Posterior vena cava (tissue), 2 donors: ENCODE results near the gene ADAMTS9. TPM values are rescaled to one million over a fixed set of nuclear protein-coding genes. Genes with fewer than 3 reads are reported as not detected.
A peak's percentile ranks its signal among the peaks of the same experiment; 100 is the strongest.

ENCODE experiments used
- DNase-seq: peaks from one replicate; pipeline ENCODE4 v3.0.0-alpha.2; 2020; ENCODE audit warnings: low spot score
- intact Hi-C, 2 donors: fragments of 100-400 bp; cut with DNase I; formaldehyde crosslinking; loops; one replicate each; pipeline versions ENCODE4 v1.14.1 to v1.14.2; 2022 to 2023
- total RNA-seq, 2 donors: library from RNA; stranded (reverse); fragmentation: NEBNext Ultra II Directional; extraction: Animal tissue kit (Norgen Biotek cat#: 25700); gene quantifications; one replicate each; pipeline ENCODE4 v1.2.1, GENCODE V29; 2021
- donor health status: DM: yes; HTN: yes; CAD: no.
- donor health status: DM: yes; HTN: yes; CAD: no.

Gene ADAMTS9
- total RNA-seq, 2 donors from 2014 or later, result 82.8 to 105 TPM

DNA sequence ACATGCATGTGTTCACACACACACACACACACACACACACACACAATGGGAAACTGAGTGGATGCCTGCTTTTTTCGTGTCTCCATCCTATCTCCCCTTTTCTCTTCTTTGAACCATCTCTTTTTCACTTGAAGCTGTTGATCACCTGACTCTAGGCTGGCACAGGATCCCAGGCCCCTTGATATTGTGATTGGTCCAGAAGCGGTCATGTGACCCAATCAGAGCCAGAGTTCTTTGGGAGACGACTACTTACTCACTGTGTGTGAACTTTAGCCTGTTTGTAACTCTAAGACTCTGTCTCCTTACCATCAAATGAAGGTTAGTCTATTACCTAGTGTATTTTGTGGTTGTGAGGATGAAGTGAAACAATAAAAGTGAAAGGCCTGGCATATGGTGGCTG is 172.9 kb downstream of the ADAMTS9 start:
- DNase-seq, result no peak
- intact Hi-C loops, result no loop called here

DNA sequence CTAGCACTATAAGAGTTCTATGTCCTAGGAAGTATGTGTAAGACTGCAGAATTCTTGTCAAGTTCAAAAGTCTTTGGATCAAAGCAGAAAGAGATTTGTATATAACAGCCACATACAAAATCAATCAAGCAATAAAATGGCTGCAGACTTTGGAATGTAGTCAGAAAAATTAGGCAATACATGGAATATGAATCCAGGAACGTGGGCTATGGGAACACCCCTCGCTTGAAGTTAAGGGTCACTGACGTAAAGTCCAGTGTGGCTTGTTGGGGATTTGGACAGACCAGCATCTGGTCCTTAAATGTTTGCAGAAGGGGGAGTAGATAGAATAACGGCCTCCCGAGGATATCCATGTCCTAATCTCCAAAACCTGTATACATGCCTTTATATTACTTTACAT is 178.6 kb downstream of the ADAMTS9 start:
- intact Hi-C loops, result no loop called here
- DNase-seq, result no peak

DNA sequence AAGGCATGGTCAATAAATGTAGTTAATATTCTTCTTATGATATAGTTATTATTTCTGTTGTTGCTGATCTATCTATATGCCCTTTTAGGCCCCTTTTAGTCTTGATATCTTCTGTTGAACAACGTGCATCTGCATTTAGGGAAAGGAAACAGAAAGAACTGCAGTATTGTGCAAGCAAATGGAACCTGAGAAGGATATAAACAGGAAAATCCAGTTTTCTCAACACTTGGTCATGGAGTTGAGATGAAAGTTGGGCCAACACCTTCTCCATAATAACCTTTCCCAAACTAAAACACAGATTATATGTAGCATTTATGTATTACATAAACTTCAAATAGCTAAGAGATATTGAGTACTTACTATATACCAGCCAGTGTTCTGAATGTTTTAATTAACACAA is 179.7 kb downstream of the ADAMTS9 start:
- no peak for DNase-seq
- intact Hi-C loops, result no loop called here

DNA sequence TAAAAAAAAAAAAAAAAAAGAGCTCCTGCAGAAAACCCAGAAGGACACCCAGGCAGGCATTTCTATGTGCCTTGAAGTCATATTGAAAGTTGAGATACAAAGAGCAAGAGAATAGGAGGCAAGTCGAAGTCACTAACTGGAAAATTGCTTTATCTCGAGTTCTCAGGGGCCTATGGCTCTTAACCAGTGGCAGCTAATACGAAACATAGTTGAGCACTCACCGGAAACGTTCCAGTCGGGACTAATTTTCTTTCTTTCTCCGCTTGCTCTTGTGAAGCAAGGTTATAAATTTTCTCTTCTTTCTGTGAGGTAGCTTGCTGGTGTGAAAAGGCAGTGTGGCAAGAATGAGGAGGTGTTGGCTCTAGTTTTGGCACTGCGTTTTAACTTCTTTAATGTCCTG is 181.5 kb downstream of the ADAMTS9 start:
- intact Hi-C loops, result no loop called here

DNA sequence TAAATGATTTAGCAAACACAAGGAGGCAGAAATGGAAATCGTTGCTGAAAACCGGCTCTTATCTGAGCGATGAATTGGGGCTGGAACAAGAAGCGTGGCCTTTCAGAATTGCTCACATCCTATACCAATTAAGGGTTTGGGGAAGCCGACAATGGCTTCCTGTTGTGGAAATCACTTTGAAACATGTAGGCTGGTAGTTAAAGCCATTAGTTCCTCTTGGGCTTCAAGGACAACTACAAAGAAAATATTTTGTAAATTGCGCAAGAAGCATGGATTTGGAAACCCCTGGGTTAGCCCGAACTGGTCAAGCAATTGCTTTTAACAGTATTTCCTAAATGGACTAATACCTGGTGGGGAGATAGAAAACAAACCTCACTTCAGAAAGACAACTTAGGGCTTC is 182.4 kb downstream of the ADAMTS9 start:
- intact Hi-C loops, result no loop called here
- no peak for DNase-seq

More for the DNA sequence above, 181.5 kb downstream of the ADAMTS9 start:
- no peak for DNase-seq

DNA sequence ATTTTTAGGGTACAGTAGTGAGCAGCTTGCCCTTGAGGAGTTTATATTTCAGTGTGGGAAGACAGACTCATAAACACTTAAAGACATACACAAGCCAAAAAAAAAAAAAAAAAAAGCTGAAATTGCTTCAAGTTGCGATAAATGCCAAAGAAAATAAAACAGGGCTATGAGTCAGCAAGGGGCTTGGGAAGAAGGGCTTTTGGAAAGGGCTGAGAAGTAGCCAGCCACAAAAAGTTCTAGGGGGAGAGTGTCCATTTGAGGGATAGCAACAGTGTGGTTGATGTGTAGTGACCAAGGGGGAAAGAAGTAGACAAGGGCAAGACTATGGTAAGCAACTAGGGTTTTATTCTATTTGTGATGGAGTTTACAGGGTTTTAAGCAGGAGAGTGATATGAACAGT is 185.5 kb downstream of the ADAMTS9 start:
- intact Hi-C loops, result no loop called here
- no peak for DNase-seq

DNA sequence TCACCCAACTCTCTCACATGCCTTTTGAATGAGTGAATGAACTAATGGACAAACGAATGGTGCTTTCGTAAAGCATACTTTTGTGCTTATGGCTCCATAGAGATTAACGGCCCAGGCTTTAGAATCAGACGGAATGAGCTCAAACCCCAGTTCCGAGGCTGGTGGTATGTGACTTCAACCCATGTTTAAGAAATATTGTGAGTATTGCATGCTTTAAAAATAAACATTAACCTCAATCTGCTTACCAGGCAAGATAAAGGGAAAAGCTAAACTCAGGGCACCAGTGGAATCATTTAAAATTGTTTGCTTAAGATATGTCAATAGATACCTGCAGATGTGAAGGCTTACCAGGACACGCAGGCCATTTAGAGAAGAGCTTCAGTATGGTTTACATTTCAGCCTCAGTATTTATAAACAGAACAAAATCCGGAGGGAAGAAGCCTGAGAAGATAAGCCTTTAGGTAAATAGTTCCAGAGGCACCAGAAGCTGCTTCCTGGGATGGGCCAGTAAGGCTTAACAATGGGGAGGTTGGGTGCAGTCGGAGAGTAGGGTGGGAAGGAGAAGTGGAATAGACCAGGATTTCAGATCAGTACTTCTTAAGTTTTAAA is 186.4 kb downstream of the ADAMTS9 start:
- no peak for DNase-seq
- intact Hi-C loops, result no loop called here

DNA sequence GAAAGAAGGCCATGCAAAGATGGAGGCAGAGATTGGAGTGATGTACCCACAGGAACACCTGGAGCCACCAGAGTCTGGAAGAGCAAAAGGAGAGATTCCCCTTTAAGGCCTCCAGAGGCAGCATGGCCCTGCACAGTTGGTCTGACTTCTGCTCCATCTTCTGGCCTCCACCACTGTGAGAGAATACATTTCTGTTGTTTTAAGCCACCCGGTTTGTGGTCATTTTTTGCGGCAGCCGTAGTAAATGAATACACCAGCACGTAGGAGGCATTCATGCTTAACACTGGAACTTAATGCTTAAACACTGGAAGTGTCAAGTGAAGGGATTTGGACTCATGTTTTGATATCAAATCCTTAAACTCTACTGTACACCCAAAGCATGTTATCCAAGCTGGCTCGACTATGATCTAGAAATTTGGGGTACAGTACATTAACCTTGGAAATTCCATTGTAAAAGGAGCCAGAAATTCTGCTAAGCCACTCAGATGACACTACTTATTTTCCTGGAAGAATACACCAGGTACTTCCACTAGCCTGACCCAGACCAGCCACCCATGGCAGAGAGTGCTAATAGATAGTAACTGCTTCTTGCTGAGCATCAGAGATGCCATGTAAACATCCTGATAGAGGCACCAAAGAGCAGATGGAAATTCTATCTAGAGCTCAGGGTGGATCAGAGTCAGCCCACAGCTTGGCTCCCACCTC is 190.9 kb downstream of the ADAMTS9 start:
- intact Hi-C loops, result no loop called here

DNA sequence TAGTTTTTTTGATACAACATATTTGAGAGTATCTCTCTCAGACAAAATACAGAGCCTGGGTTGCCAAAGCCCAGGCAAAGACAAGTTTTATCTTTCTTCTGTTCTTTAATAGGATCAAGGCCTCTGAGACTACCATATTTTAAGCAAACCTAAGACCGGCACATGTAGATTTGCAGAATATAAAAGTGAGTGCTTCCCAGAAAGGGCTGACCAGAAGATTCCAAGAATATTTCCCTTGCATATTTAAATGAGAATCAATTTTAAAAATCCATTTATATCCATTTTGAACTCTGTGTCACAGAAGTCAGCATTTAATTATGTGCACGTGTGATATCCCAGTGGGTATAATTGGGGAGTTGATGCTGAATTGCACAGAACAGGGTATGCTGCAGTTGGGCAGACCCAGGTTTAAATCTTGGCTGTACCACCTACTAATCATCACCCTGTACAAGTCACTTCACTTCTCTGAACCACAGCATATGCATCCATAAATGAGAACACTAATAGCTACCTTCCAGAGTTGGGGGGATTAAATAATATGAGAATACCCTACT is 191.9 kb downstream of the ADAMTS9 start:
- intact Hi-C loops, result no loop called here
- no peak for DNase-seq

More for the DNA sequence above, 190.9 kb downstream of the ADAMTS9 start:
- DNase-seq, result no peak

DNA sequence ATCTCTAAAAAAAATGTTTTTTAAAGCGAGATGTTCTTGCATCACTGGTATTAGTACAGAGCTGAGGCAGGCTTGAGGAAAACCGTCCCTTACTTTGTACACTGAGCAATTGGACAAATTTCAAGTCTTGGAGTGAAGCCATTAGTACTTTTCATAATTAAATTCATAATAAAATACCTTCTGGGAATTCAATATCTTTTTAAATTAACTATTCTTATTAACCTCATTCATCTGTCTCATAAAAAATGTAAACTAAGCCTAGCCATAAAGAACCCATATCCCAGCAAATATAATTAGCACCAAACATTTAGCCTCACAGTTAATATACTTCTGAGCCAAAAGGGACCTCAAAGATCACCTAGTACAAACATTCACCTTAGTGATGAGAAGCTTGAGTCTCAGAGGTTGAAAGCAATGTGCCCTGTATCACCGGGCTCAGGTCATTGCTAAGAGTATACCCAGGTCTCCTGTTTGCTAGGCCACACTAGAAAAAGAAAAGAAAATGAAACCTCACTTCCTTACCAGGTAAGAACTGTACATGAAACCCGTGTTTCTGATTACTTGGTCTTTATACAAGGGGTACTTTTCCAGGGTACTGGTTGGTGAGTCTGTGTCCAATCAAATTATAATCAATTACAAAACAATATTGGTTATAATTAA is 192.5 kb downstream of the ADAMTS9 start:
- intact Hi-C loops, result no loop called here
- no peak for DNase-seq

DNA sequence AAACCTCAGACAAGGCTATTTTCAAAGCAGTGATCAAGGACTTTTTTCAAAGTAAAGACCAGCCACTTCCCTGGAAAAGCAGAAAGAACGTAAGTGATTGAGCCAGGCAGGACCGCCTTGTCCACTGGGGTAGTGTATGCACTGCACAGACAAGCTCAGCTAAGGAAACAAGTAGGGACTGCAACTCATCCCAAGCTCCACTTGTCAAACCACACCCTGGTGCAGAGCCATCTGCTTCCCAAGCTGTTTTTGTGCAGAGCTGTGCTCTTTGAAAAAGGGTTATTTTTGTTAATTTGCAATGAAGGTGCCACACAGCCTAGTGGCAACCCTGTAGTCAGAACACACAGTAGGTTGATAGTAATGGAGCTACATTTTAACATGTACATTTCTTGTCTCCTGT is 193.3 kb downstream of the ADAMTS9 start:
- DNase-seq, result no peak
- intact Hi-C loops, result no loop called here

DNA sequence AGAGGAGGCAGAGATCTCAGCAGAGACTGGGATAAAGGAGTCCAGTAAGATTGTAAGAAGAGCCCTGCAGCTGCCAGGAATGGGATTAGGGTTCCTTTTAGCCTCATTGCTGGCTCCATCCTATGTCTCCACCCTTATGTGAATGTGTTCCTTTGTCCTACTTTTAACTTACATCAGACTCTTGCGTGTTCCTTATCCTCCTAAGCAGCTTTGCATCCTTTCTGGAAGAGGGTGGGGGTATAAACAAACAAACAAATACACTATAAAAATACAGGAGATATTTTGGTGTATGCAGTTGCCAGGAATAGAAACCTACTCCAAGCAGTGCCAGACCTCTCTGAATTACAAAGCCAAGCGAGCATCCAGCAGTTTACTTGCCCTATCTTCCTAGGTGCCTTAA is 194.7 kb downstream of the ADAMTS9 start:
- intact Hi-C loops, result no loop called here
- no peak for DNase-seq

DNA sequence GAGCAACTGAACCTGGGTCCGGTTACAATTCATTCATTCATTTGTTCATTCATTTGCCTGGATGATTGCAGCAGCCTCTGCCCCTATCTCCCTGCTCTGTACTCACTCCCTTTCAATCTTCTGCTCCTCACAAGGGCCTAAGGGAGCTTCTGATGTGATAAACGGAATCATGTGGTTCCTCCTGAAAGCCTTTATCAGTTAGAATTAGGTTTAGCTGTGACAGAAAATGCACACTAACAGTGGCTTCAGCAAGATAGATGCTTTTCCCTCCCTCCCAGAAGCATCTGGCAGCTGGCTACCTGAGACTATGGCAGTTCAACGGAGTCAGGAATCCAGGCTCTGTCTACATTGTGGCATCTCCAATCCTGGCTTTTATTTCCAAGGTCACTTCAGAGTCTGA is 196.0 kb downstream of the ADAMTS9 start:
- intact Hi-C loops, result no loop called here
- DNase-seq, result no peak

DNA sequence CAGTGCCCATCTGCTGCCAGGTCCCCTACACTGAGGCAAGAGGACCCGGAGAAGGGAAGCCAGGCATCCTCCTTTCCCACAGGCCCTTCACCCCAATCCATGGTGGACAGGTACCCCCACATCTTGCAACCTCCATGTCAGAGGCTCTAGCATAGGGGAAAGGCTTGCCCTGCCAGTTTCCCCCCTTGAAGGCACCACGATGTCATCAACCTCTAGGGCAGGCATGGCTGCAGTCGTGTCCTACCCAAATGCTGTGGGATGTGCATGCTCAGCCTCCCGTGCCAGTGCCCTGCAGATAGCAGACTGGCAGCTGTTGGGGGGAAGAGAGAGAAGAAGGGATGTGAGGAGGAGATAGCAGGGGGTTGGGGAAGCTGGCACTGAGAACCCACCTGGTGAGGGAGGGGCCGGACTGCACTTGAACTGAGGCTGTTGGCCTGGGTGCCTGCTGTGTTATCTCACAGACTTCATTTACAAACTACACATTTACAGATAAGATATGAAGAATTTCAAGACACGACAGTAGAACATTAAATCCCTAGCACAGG is 197.5 kb downstream of the ADAMTS9 start:
- no peak for DNase-seq

DNA sequence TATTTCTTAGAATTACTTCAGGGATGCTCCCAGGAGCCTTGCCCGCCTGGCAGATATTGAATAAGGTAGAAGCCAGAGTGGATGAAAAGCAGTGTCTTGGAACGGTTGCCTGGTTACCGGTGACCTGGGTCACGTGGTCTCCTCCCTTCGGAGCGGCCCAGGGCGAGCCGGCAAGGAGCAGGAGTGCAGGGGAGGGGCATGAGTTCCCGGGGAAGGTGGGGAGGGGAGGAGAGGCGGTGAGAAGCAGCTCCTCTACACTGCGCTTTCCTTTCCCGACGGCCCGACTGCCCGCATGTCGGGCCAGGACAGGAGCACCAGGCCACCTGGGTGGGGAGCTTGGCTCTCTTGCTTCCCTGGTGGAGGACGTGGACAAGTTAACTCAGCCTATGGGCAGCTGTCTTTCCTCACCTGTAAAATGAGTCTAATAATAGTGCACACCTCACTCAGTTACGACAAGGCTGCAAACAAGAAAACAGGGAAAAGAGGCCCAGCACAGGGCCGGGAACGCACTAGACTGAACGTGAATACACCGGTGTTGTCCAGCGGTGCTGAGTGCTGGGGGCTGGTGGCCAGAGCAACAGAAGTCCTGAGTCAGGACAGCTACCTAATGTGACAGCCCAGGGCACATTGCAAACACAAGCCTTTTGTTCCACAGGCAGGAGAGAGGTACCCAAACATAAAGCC is 198.3 kb downstream of the ADAMTS9 start:
- no peak for DNase-seq
- intact Hi-C loops, result loop anchor here in 1 of 2 donors (10.0 kb wide), 1 partner anchor 455 kb away; no protein-coding TSS in a partner anchor

More for the DNA sequence above, 197.5 kb downstream of the ADAMTS9 start:
- intact Hi-C loops, result no loop called here

DNA sequence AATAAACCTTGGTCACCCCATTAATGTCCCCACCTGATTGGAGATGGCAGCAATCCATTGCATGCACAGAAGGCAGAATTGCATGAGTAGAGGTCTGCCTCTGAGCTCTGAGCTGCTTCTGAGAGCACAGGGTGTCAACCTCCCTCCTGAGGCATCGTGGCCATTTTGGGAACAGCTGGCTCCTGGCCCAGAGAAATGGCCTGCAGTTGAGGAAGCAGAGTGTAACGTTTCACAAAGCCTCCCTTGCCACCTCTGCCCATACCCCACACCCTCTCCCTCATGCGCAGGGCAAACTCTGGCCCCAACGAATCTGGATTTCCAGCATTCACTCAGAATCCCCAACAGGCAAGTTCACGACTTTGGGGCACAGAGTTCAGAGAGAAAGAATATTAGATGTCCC is 198.9 kb downstream of the ADAMTS9 start:
- intact Hi-C loops, result loop anchor here in 1 of 2 donors (10.0 kb wide), 1 partner anchor 454 kb away; no protein-coding TSS in a partner anchor
- DNase-seq, result no peak

DNA sequence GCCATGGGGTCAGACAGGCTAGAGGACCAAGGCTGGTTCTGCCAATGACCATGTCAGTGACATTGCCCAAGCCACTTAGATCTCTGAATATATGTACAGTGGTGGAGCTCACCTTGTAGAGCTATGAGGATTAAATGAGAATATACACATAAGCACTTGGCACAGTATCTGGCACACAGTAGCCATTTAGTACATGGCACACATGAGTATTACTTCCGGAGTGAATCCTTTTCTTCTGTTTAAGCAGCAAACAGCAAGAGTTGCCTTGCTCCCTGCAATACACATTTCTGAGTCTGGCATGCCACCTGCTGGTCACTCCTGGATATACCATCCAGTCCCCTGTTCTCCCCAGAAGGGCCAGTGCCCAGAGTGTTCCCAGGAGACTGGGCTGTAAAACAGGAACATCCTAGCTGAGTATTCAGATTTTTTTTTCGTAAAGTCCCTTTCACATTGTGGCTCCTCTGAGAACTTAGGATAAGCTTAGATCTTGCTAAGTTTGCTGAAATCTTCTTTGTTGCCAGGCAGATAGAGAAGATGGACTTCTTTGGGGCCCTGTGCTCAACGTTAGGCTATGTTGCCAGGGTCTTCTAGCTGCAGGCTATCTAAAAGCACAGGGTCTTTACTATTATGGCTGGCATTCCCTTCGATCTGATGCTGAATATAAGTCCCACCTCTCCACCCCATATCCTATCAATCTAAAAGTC is 203.4 kb downstream of the ADAMTS9 start:
- peak; percentile 92 for DNase-seq
- intact Hi-C loops, result loop anchor here (5.0 to 10.0 kb wide), 2 partner anchors 450 to 452 kb away; no protein-coding TSS in a partner anchor

DNA sequence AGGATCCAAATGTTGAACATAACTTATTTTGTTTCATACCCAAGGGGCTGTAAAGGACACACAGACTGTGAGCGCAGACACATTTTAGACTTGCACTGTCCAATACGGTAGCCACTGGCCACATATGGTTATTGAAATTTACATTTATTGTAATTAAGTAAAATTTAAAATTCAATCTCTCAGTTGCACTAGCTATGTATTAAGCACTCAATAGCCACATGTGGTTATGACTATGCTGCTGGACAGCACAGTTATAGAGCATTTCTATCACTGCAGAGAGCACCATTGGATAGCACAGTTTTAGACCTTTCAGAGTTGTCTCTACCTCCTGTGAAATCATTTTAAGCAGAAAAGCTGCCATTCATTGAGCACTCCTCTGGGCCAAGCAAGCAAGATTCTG is 204.3 kb downstream of the ADAMTS9 start:
- no peak for DNase-seq
- intact Hi-C loops, result loop anchor here (5.0 to 10.0 kb wide), 2 partner anchors 449 to 451 kb away; no protein-coding TSS in a partner anchor

DNA sequence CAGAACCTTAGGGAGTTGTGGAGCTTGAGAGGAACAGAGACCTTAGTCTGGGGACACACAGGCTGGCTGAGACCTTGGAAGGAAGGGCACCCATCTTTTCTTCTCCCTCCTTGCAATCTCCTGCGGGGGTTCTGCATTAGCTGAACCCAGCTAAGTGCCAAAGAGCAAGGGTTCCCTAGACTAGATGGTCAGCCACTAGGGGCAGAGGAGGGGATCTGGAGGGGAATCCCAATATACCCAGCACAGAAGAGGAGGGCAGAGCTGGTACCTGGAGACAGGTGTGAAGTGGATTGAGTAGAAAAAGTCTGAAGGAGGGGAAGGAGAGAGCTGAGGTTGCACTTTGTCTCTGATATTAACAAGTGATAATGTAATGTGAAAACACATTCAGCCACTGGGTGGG is 212.8 kb downstream of the ADAMTS9 start:
- no peak for DNase-seq
- intact Hi-C loops, result no loop called here
